HUES6 (cell line): ENCODE data around the gene KCNQ4.

Experiments used
- H3K27ac ChIP-seq: 2 replicates; pipeline ENCODE4 v1.7.0; 2013; ENCODE audit warnings: low read depth, mild to moderate bottlenecking, low read length, inconsistent platforms
- H3K27me3 ChIP-seq: 2 replicates; pipeline ENCODE4 v1.6.1; 2013; ENCODE audit warnings: low read length; ENCODE audit not compliant: control insufficient read depth, insufficient read depth
- H3K36me3 ChIP-seq: 2 replicates; pipeline ENCODE4 v1.6.1; 2013; ENCODE audit warnings: low read length; ENCODE audit not compliant: control insufficient read depth, insufficient read depth
- H3K4me1 ChIP-seq: 2 replicates; pipeline ENCODE4 v1.6.1; 2013; ENCODE audit warnings: low read length; ENCODE audit not compliant: control insufficient read depth, insufficient read depth
- H3K4me3 ChIP-seq: 2 replicates; pipeline ENCODE4 v1.5.1; 2013; ENCODE audit warnings: low read depth, low read length
- H3K9ac ChIP-seq: one replicate; pipeline ENCODE4 v1.6.1; 2013; ENCODE audit warnings: mild to moderate bottlenecking, low read length
- H3K9me3 ChIP-seq: 2 replicates; pipeline ENCODE4 v1.6.1; 2013; ENCODE audit warnings: low read depth, low read length; ENCODE audit not compliant: control insufficient read depth, insufficient read depth

KCNQ4 gene

DNA sequence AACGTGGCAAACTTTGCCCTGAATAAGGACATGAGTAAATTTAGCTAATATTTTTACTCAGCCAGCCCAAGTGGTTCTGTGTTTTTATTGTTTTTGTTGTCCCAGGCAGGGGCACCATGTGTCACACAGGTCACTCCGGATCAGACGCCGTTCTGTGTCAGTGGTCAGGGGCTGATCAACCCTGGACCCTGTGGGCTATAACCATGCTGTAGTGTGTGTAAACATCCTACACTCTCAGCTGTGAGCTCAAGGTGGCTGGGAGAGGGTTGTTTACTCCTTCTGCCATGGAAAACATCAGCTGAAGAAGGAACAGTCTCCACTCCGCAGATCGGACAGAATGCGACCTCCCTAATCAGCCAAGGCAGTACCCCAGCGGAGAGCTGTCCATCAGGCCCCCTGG is 26.5 kb upstream of the KCNQ4 start:
- H3K27me3 ChIP-seq = no peaks in the 10 kb centered on the region
- no peak overlapping the region for H3K4me3 ChIP-seq
- peaks cover 92% of the 10 kb centered on the region for H3K36me3 ChIP-seq
- H3K9ac ChIP-seq = no peak overlapping the region
- no peaks in the 10 kb centered on the region for H3K9me3 ChIP-seq
- no peak overlapping the region for H3K27ac ChIP-seq
- H3K4me1 ChIP-seq = no peaks in the 10 kb centered on the region

DNA sequence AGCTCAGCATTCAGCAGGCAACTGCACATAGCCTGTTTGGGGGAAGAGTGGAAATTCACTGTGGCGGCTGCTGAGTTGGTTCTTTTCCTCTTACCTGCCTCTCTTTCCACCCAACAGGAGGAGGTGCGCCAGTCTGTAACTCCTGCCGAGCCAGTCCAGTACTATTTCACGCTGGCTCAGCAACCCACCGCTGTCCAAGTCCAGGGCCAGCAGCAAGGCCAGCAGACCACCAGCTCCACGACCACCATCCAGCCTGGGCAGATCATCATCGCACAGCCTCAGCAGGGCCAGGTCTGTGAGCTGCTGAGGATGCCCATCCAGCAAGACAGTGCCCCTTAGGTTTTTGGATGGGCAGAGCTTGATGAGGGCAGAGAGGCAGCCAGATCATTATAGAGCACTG is 25.6 kb upstream of the KCNQ4 start:
- Histone ChIP-seq H3K27me3 (no peaks in the 10 kb centered on the region), H3K27ac (no peak overlapping the region), H3K4me1 (no peaks in the 10 kb centered on the region), H3K9ac (no peak overlapping the region), H3K9me3 (no peaks in the 10 kb centered on the region), H3K4me3 (no peak overlapping the region), H3K36me3 (peaks cover 95% of the 10 kb centered on the region)

GRCh38 chr1:40758578-40759343 is 24.8 kb upstream of the KCNQ4 start:
- H3K27me3 ChIP-seq = no peaks in the 10 kb centered on the region
- no peak overlapping the region for H3K27ac ChIP-seq
- no peaks in the 10 kb centered on the region for H3K9me3 ChIP-seq
- no peaks in the 10 kb centered on the region for H3K4me1 ChIP-seq
- H3K4me3 ChIP-seq = no peak overlapping the region
- no peak overlapping the region for H3K9ac ChIP-seq
- H3K36me3 ChIP-seq = peaks cover 94% of the 10 kb centered on the region

DNA sequence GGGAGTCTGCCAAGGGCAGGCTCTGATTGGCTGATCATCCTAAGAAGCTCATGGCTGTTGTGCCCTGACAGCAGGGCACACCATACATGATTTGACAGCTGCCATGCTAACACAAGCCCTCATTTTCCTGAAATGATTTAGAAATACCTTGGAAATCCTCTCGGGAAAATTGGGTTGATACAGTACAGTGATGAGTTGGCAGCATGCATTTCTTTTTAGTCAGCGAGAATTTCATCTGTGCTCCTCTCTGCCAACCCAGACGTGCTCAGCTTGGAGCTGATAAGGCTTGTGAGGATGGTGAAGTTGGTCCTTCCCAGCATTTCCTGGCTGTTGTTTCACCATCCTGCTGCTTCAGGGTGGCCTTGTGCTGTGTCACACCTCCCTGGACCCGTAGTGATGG is 22.6 kb upstream of the KCNQ4 start:
- H3K27me3 ChIP-seq = no peaks in the 10 kb centered on the region
- H3K4me3 ChIP-seq = no peak overlapping the region
- H3K4me1 ChIP-seq = no peaks in the 10 kb centered on the region
- no peaks in the 10 kb centered on the region for H3K9me3 ChIP-seq
- H3K36me3 ChIP-seq = peaks cover 94% of the 10 kb centered on the region
- no peak overlapping the region for H3K27ac ChIP-seq
- H3K9ac ChIP-seq = no peak overlapping the region

- Histone ChIP-seq H3K9me3 (no peaks in the 10 kb centered on the region), H3K4me1 (no peaks in the 10 kb centered on the region), H3K9ac (no peak overlapping the region), H3K4me3 (no peak overlapping the region), H3K27ac (no peak overlapping the region), H3K36me3 (peaks cover 94% of the 10 kb centered on the region), H3K27me3 (no peaks in the 10 kb centered on the region)
These were observed 21.3 kb upstream of the KCNQ4 start for GRCh38 chr1:40762144-40762923.

GRCh38 chr1:40763742-40764532 is 19.6 kb upstream of the KCNQ4 start:
- H3K9me3 ChIP-seq = no peaks in the 10 kb centered on the region
- H3K9ac ChIP-seq = no peak overlapping the region
- peaks cover 93% of the 10 kb centered on the region for H3K36me3 ChIP-seq
- no peak overlapping the region for H3K4me3 ChIP-seq
- no peaks in the 10 kb centered on the region for H3K4me1 ChIP-seq
- no peaks in the 10 kb centered on the region for H3K27me3 ChIP-seq
- no peak overlapping the region for H3K27ac ChIP-seq

GRCh38 chr1:40764981-40765380 is 18.6 kb upstream of the KCNQ4 start:
- H3K27me3 ChIP-seq = no peaks in the 10 kb centered on the region
- H3K27ac ChIP-seq = no peak overlapping the region
- peaks cover 93% of the 10 kb centered on the region for H3K36me3 ChIP-seq
- H3K9me3 ChIP-seq = no peaks in the 10 kb centered on the region
- no peak overlapping the region for H3K9ac ChIP-seq
- no peak overlapping the region for H3K4me3 ChIP-seq
- no peaks in the 10 kb centered on the region for H3K4me1 ChIP-seq

- no peaks in the 10 kb centered on the region for H3K9me3 ChIP-seq
- no peak overlapping the region for H3K27ac ChIP-seq
- no peak overlapping the region for H3K9ac ChIP-seq
- H3K36me3 ChIP-seq = peaks cover 92% of the 10 kb centered on the region
- peaks cover 6% of the 10 kb centered on the region; the same call in 1 of the 2 replicates for H3K4me1 ChIP-seq
- no peaks in the 10 kb centered on the region for H3K27me3 ChIP-seq
- H3K4me3 ChIP-seq = no peak overlapping the region
These were observed 17.6 kb upstream of the KCNQ4 start for GRCh38 chr1:40766017-40766416.

DNA sequence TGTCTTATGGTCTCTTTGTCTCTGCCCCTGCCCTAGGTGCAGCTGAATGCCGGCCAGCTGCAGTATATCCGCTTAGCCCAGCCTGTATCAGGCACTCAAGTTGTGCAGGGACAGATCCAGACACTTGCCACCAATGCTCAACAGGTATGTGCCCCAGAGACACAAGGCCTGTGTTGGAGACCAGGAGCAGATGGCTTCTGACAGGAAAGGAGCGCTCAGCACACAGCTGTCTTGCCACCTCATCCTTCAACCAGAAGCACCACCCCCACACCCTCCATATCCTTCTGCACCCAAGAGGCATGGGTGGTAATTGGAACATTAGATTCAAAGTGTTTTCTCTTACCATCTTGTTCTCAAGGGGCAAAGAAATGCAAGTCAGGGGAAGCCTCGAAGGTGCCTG is 17.0 kb upstream of the KCNQ4 start:
- Histone ChIP-seq H3K9ac (no peak overlapping the region), H3K9me3 (no peaks in the 10 kb centered on the region), H3K27me3 (no peaks in the 10 kb centered on the region), H3K4me3 (no peak overlapping the region), H3K4me1 (peaks cover 6% of the 10 kb centered on the region; the same call in 1 of the 2 replicates), H3K36me3 (peaks cover 90% of the 10 kb centered on the region), H3K27ac (no peak overlapping the region)

GRCh38 chr1:40768146-40768990 is 15.2 kb upstream of the KCNQ4 start:
- peaks cover 75% of the 10 kb centered on the region for H3K36me3 ChIP-seq

More at GRCh38 chr1:40768146-40768990, 15.2 kb upstream of the KCNQ4 start:
- Histone ChIP-seq H3K4me1 (peaks cover 14% of the 10 kb centered on the region), H3K27ac (no peak overlapping the region), H3K4me3 (no peak overlapping the region), H3K9ac (no peak overlapping the region), H3K9me3 (no peaks in the 10 kb centered on the region), H3K27me3 (no peaks in the 10 kb centered on the region)
